ENCODE data around the gene GLRA1. TPM values are rescaled to one million over a fixed set of nuclear protein-coding genes. Genes with fewer than 3 reads are reported as not detected.
A peak's percentile ranks its signal among the peaks of the same experiment; 100 is the strongest.

The GLRA1 gene
- total RNA-seq, 3 donors from 2014 or later (not counting 1 experiment from before 2014, with no cell fraction given): not detected

GRCh38 chr5:151820271-151820670 lies 104.4 kb downstream of the GLRA1 start:
- Histone ChIP-seq H3K4me1 (ENCODE audit: control insufficient read depth, insufficient read depth, low read length) (no peaks in the 10 kb centered on the region), H3K27ac (ENCODE audit: low read length) (no peak overlapping the region), H3K36me3 (ENCODE audit: control insufficient read depth, insufficient read depth, low read length) (peaks cover 3% of the 10 kb centered on the region), H3K27me3 (ENCODE audit: control insufficient read depth, insufficient read depth, low read length) (no peaks in the 10 kb centered on the region), H3K4me3 (ENCODE audit: low read length) (no peak overlapping the region), H3K9me3 (ENCODE audit: control insufficient read depth, insufficient read depth, low read length) (no peaks in the 10 kb centered on the region)
- DNase-seq: no peak
- no peaks in the 10 kb centered on the region for H3K36me3 Mint-ChIP-seq
- H3K4me3 Mint-ChIP-seq: no peak overlapping the region
- TF ChIP-seq CTCF (IDR thresholded peaks at IDR 0.05): no peak
- peaks cover 17% of the 10 kb centered on the region in 2 donors for H3K4me1 Mint-ChIP-seq
- H3K9me3 Mint-ChIP-seq: no peaks in the 10 kb centered on the region
- 92% methylated on average over 3 of the region's 3 CpGs for WGBS (ENCODE audit: insufficient coverage)
- no peak for ATAC-seq
- intact Hi-C loops (cut with micrococcal nuclease): no loop called here
- no peak overlapping the region for H3K27ac Mint-ChIP-seq
- H3K27me3 Mint-ChIP-seq (ENCODE audit: low read depth in 2 of 2): no peaks in the 10 kb centered on the region

GRCh38 chr5:151819830-151820229 lies 104.8 kb downstream of the GLRA1 start:
- ATAC-seq (no peak), DNase-seq (no peak)
- no peaks in the 10 kb centered on the region for H3K9me3 ChIP-seq (ENCODE audit: control insufficient read depth, insufficient read depth, low read length)
- Mint-ChIP-seq H3K9me3 (no peaks in the 10 kb centered on the region), H3K27ac (no peak overlapping the region), H3K27me3 (ENCODE audit: low read depth in 2 of 2) (no peaks in the 10 kb centered on the region), H3K4me3 (no peak overlapping the region), H3K4me1 (peaks cover 16 to 17% of the 10 kb centered on the region in 2 donors), H3K36me3 (no peaks in the 10 kb centered on the region)
- no peak overlapping the region for H3K27ac ChIP-seq (ENCODE audit: low read length)
- intact Hi-C loops (cut with micrococcal nuclease): no loop called here
- TF ChIP-seq CTCF (IDR thresholded peaks at IDR 0.05): no peak
- peaks cover 3% of the 10 kb centered on the region for H3K36me3 ChIP-seq (ENCODE audit: control insufficient read depth, insufficient read depth, low read length)
- no peaks in the 10 kb centered on the region for H3K27me3 ChIP-seq (ENCODE audit: control insufficient read depth, insufficient read depth, low read length)
- H3K4me3 ChIP-seq (ENCODE audit: low read length): no peak overlapping the region
- H3K4me1 ChIP-seq (ENCODE audit: control insufficient read depth, insufficient read depth, low read length): no peaks in the 10 kb centered on the region

GRCh38 chr5:151815051-151815450 lies 109.6 kb downstream of the GLRA1 start:
- no peak overlapping the region for H3K4me3 Mint-ChIP-seq
- intact Hi-C loops (cut with micrococcal nuclease): no loop called here
- 100% methylated on average over 1 of the region's 1 CpG for WGBS (ENCODE audit: insufficient coverage)
- peaks cover 22% of the 10 kb centered on the region for H3K36me3 Mint-ChIP-seq
- no peak overlapping the region for H3K4me3 ChIP-seq (ENCODE audit: low read length)
- no peaks in the 10 kb centered on the region for H3K9me3 ChIP-seq (ENCODE audit: control insufficient read depth, insufficient read depth, low read length)
- ATAC-seq (no peak), DNase-seq (no peak)
- no peaks in the 10 kb centered on the region for H3K27me3 ChIP-seq (ENCODE audit: control insufficient read depth, insufficient read depth, low read length)
- no peaks in the 10 kb centered on the region for H3K4me1 ChIP-seq (ENCODE audit: control insufficient read depth, insufficient read depth, low read length)
- peaks cover 30% of the 10 kb centered on the region for H3K36me3 ChIP-seq (ENCODE audit: control insufficient read depth, insufficient read depth, low read length)
- no peaks in the 10 kb centered on the region for H3K9me3 Mint-ChIP-seq
- peak overlapping the region in 1 of 2 donors; percentile 56 for H3K27ac Mint-ChIP-seq
- H3K27ac ChIP-seq (ENCODE audit: low read length): no peak overlapping the region
- no peak for TF ChIP-seq CTCF (IDR thresholded peaks at IDR 0.05)
- H3K4me1 Mint-ChIP-seq: peaks cover 16 to 40% of the 10 kb centered on the region in 2 donors
- H3K27me3 Mint-ChIP-seq (ENCODE audit: low read depth in 2 of 2): no peaks in the 10 kb centered on the region

- intact Hi-C loops (cut with micrococcal nuclease): no loop called here
- Histone ChIP-seq H3K27me3 (ENCODE audit: control insufficient read depth, insufficient read depth, low read length) (no peaks in the 10 kb centered on the region), H3K4me1 (ENCODE audit: control insufficient read depth, insufficient read depth, low read length) (no peaks in the 10 kb centered on the region), H3K27ac (ENCODE audit: low read length) (no peak overlapping the region), H3K36me3 (ENCODE audit: control insufficient read depth, insufficient read depth, low read length) (peaks cover 44% of the 10 kb centered on the region), H3K4me3 (ENCODE audit: low read length) (no peak overlapping the region), H3K9me3 (ENCODE audit: control insufficient read depth, insufficient read depth, low read length) (no peaks in the 10 kb centered on the region)
- Mint-ChIP-seq H3K36me3 (peaks cover 23% of the 10 kb centered on the region), H3K4me1 (peaks cover 12 to 29% of the 10 kb centered on the region in 2 donors), H3K27me3 (ENCODE audit: low read depth in 2 of 2) (no peaks in the 10 kb centered on the region), H3K27ac (peak overlapping the region in 1 of 2 donors; percentile 62), H3K9me3 (no peaks in the 10 kb centered on the region), H3K4me3 (no peak overlapping the region)
- DNase-seq: no peak
- no peak for ATAC-seq
- WGBS (ENCODE audit: insufficient coverage): 100% methylated on average over 2 of the region's 2 CpGs
- no peak for TF ChIP-seq CTCF (IDR thresholded peaks at IDR 0.05)
These were observed 111.8 kb downstream of the GLRA1 start for GRCh38 chr5:151812757-151813309.
